ENCODE measurements around the gene CDKN2D. TPM values are rescaled to one million over a fixed set of nuclear protein-coding genes. Genes with fewer than 3 reads are reported as not detected.
A peak's percentile ranks its signal among the peaks of the same experiment; 100 is the strongest.

CDKN2D gene
- total and polyA plus RNA-seq, 10 of the 15 experiments (the other 5 are each of a cell fraction or from before 2014, with no cell fraction given) = 0.53 to 17.2 (median 6.7) TPM

DNA sequence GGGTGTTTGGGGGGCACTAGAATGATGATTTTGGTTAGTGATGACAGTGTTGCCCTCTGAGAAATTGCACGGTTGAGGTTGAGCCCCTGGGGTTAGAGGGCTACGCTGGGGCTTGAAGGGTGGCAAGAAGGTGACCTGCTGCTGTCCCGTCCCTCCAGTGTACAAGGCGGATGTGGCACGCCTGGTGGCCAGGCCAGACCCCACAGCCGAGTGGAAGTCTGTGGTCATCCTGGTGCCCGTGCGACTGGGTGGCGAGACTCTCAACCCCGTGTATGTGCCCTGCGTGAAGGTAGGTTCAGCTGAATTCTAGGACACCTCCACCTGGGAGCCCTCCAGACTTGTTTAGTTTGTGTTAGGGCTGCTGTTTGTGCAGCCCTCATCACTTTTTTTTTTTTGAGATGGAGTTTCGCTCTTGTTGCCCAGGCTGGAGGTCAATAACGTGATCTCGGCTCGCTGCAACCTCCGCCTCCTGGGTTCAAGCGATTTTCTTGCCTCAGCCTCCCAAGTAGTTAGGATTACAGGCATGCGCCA lies 20.0 kb downstream of the CDKN2D start (continued):
- TF ChIP-seq SREBF1 (IDR thresholded peaks at IDR 0.05; ENCODE audit: low read length) = no peak

DNA sequence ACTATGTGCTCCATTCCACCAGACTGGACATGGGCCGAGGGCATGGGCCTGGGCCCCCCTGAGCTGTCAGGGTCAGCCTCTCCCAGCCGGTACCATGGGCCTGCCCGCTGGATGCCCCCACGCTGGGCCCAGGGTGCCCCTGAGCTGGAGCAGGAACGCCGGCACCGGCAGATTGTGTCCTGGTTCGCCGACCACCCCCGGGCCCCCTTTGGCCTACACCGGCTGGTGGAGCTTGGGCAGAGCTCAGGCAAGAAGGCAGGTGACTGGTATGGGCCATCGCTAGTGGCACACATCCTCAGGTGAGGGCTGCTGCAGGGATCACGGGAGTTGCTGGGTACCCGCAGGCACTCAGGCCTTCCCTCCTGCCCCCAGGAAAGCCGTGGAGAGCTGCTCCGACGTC lies 22.0 kb downstream of the CDKN2D start:
- ChIA-PET RAD21 (ENCODE audit: unreplicated experiment) (no interaction called here), SMC1A (ENCODE audit: uncharacterized antibody, unreplicated experiment) (no interaction called here), POLR2A (interaction anchor here (0.7 to 1.2 kb wide), 2 partner anchors 20 to 35 kb away, joined by 4 to 9 read pairs; no protein-coding TSS in a partner anchor), CTCF (interaction anchor here (1.3 kb wide), 1 partner anchor 39 kb away, joined by 3 read pairs; no protein-coding TSS in a partner anchor)
- peaks cover 21% of the 10 kb centered on the region for H3K4me1 ChIP-seq (ENCODE audit: control insufficient read depth, insufficient read depth, low read length)
- H3K9me3 ChIP-seq (replicated peaks; ENCODE audit: control insufficient read depth, insufficient read depth, low read length) = no peaks in the 10 kb centered on the region
- FAIRE-seq (no peak), ATAC-seq (no peak), DNase-seq (ENCODE audit: low read depth, low spot score) (no peak)
- no peaks in the 10 kb centered on the region for H4K20me1 ChIP-seq (ENCODE audit: control insufficient read depth, insufficient read depth)
- intact Hi-C loops (cut with micrococcal nuclease; ENCODE audit: unreplicated experiment) (no loop called here), in situ Hi-C loops (cut with MboI) (no loop called here)
- H3K36me3 ChIP-seq (ENCODE audit: control insufficient read depth in 2 of 2, insufficient read depth in 2 of 2, low read length in 1 of 2) = peaks cover 3 to 5% of the 10 kb centered on the region in 2 experiments
- no peak overlapping the region for H2AFZ ChIP-seq (ENCODE audit: control insufficient read depth, low read depth, low read length)
- H3K4me3 ChIP-seq = no peak overlapping the region
- H3K27ac ChIP-seq (ENCODE audit: control insufficient read depth, insufficient read depth) = no peak overlapping the region
- TSS peak; percentile 66 for BruUV-seq (replicated peaks)
- H3K4me2 ChIP-seq (ENCODE audit: control insufficient read depth, insufficient read depth) = no peak overlapping the region
- H3K9ac ChIP-seq (ENCODE audit: control insufficient read depth, insufficient read depth, low read length) = no peak overlapping the region
- no peaks in the 10 kb centered on the region for H3K27me3 ChIP-seq (replicated peaks in 1 of 2; ENCODE audit: control insufficient read depth in 2 of 2, insufficient read depth in 2 of 2, low read length in 1 of 2)
- 96% methylated on average over 17 of the region's 17 CpGs for WGBS (ENCODE audit: insufficient coverage, insufficient replicate concordance, low lambda C conversion rate, missing lambda C conversion rate)
- TF ChIP-seq RELA (IDR thresholded peaks at IDR 0.05; ENCODE audit: borderline replicate concordance, partially characterized antibody) (no peak), JUND (IDR thresholded peaks at IDR 0.05; ENCODE audit: low read depth, low read length) (no peak), GABPA (IDR thresholded peaks at IDR 0.05; ENCODE audit: low read depth) (no peak), NR2C2 (IDR thresholded peaks at IDR 0.05; ENCODE audit: borderline replicate concordance, control insufficient read depth, insufficient read length, low read depth) (no peak), SPI1 (IDR thresholded peaks at IDR 0.05; ENCODE audit: borderline replicate concordance, insufficient read depth, low read depth, low read length) (no peak), FOXK2 (IDR thresholded peaks at IDR 0.05) (no peak), JUNB (IDR thresholded peaks at IDR 0.05) (no peak), WRNIP1 (IDR thresholded peaks at IDR 0.05; ENCODE audit: borderline replicate concordance, low read depth, low read length) (no peak)
- TF ChIP-seq, protein P1, sequence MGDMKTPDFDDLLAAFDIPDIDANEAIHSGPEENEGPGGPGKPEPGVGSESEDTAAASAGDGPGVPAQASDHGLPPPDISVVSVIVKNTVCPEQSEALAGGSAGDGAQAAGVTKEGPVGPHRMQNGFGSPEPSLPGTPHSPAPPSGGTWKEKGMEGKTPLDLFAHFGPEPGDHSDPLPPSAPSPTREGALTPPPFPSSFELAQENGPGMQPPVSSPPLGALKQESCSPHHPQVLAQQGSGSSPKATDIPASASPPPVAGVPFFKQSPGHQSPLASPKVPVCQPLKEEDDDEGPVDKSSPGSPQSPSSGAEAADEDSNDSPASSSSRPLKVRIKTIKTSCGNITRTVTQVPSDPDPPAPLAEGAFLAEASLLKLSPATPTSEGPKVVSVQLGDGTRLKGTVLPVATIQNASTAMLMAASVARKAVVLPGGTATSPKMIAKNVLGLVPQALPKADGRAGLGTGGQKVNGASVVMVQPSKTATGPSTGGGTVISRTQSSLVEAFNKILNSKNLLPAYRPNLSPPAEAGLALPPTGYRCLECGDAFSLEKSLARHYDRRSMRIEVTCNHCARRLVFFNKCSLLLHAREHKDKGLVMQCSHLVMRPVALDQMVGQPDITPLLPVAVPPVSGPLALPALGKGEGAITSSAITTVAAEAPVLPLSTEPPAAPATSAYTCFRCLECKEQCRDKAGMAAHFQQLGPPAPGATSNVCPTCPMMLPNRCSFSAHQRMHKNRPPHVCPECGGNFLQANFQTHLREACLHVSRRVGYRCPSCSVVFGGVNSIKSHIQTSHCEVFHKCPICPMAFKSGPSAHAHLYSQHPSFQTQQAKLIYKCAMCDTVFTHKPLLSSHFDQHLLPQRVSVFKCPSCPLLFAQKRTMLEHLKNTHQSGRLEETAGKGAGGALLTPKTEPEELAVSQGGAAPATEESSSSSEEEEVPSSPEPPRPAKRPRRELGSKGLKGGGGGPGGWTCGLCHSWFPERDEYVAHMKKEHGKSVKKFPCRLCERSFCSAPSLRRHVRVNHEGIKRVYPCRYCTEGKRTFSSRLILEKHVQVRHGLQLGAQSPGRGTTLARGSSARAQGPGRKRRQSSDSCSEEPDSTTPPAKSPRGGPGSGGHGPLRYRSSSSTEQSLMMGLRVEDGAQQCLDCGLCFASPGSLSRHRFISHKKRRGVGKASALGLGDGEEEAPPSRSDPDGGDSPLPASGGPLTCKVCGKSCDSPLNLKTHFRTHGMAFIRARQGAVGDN (IDR thresholded peaks at IDR 0.05) = no peak
- TF ChIP-seq, protein P2, sequence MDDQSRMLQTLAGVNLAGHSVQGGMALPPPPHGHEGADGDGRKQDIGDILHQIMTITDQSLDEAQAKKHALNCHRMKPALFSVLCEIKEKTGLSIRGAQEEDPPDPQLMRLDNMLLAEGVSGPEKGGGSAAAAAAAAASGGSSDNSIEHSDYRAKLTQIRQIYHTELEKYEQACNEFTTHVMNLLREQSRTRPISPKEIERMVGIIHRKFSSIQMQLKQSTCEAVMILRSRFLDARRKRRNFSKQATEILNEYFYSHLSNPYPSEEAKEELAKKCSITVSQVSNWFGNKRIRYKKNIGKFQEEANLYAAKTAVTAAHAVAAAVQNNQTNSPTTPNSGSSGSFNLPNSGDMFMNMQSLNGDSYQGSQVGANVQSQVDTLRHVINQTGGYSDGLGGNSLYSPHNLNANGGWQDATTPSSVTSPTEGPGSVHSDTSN (IDR thresholded peaks at IDR 0.05; ENCODE audit: insufficient replicate concordance, low read depth, low read length) = no peak
- peaks cover 11% of the 10 kb centered on the region for H3K79me2 ChIP-seq (ENCODE audit: control insufficient read depth, insufficient read depth, low read length)

Measured in GM12878 (cell line).